ENCODE data around the gene TNFAIP2.

Gene TNFAIP2

GRCh38 chr14:103094406-103095209 is 28.7 kb upstream of the TNFAIP2 start, which contains the start of gene EXOC3L4:
TSS of gene EXOC3L4 (plus strand) at chr14:103094725. CDS start at chr14:103100220, 5,495 bp downstream.
- DNase-seq (ENCODE audit: low spot score): no peak

GRCh38 chr14:103095210-103095778 is 28.0 kb upstream of the TNFAIP2 start:
- DNase-seq (ENCODE audit: low spot score): no peak

- DNase-seq (ENCODE audit: low spot score): no peak
Observed at GRCh38 chr14:103096387-103096786, 26.9 kb upstream of the TNFAIP2 start.

GRCh38 chr14:103097244-103097993 is 25.8 kb upstream of the TNFAIP2 start:
- DNase-seq (ENCODE audit: low spot score): no peak

GRCh38 chr14:103097994-103098957 is 25.0 kb upstream of the TNFAIP2 start:
- no peak for DNase-seq (ENCODE audit: low spot score)

GRCh38 chr14:103099081-103099732 is 24.1 kb upstream of the TNFAIP2 start:
- DNase-seq (ENCODE audit: low spot score): no peak

GRCh38 chr14:103099733-103100280 is 23.5 kb upstream of the TNFAIP2 start:
- no peak for DNase-seq (ENCODE audit: low spot score)

GRCh38 chr14:103100281-103101121 is 22.8 kb upstream of the TNFAIP2 start:
- no peak for DNase-seq (ENCODE audit: low spot score)

GRCh38 chr14:103101257-103101962 is 21.9 kb upstream of the TNFAIP2 start:
- DNase-seq (ENCODE audit: low spot score): no peak

GRCh38 chr14:103101963-103102688 is 21.1 kb upstream of the TNFAIP2 start:
- DNase-seq (ENCODE audit: low spot score): no peak

- DNase-seq (ENCODE audit: low spot score): no peak
Observed at GRCh38 chr14:103102689-103103260, 20.5 kb upstream of the TNFAIP2 start.

- DNase-seq (ENCODE audit: low spot score): no peak
Observed at GRCh38 chr14:103103461-103104388, 19.5 kb upstream of the TNFAIP2 start.

GRCh38 chr14:103104389-103104653 is 18.9 kb upstream of the TNFAIP2 start:
- DNase-seq (ENCODE audit: low spot score): no peak

- peak; percentile 61 for DNase-seq (ENCODE audit: low spot score)
Observed at GRCh38 chr14:103104654-103105452, 18.4 kb upstream of the TNFAIP2 start.

GRCh38 chr14:103105580-103106150 is 17.6 kb upstream of the TNFAIP2 start:
- DNase-seq (ENCODE audit: low spot score): peak; percentile 76

- DNase-seq (ENCODE audit: low spot score): no peak
Observed at GRCh38 chr14:103107455-103107854, 15.8 kb upstream of the TNFAIP2 start.
